T-cell (primary cell): ENCODE measurements around the gene TMEM79. TPM values are rescaled to one million over a fixed set of nuclear protein-coding genes. Genes with fewer than 3 reads are reported as not detected.

Experiments
- ATAC-seq, 4 experiments: fragments of 200-7000 bp in 3 of 4; fragments of 150-1000 bp in 1 of 4; cut with Tn5 transposase; replicated peaks in 1 of 4; 1 replicate in 3 of 4; 2 replicates in 1 of 4; pipeline ENCODE4 v1.10.0; 2021; ENCODE audit warnings: moderate library complexity in 3 of 4, mild to moderate bottlenecking in 2 of 4, moderate number of reproducible peaks in 1 of 4
- CTCF ChIA-PET, 2 donors: fragments of 300-600 bp; sonication (Branson Sonifier 250); formaldehyde crosslinking; loops; one replicate each; lab custom pipeline; 2022; ENCODE audit warnings: antibody characterized with exemption in 2 of 2; lab: Charles Lee
- POLR2A ChIA-PET, 2 donors: fragments of 300-600 bp; sonication (Branson Sonifier 250); formaldehyde crosslinking; loops; one replicate each; lab custom pipeline; 2022; ENCODE audit warnings: antibody characterized with exemption in 2 of 2; lab: Charles Lee
- DNase-seq, 35 experiments: peaks; one replicate each; pipeline versions ENCODE4 v3.0.0 to v3.0.0-alpha.2; 2013 to 2023
- H3K27ac ChIP-seq: one replicate; pipeline ENCODE4 v1.5.1; 2013; ENCODE audit warnings: low read length
- H3K27me3 ChIP-seq, 2 experiments: replicated peaks in 1 of 2; 1 replicate in 1 of 2; 2 replicates in 1 of 2; pipeline versions ENCODE4 v1.6.1 to v1.7.0; 2013; ENCODE audit warnings: low read length in 1 of 2, mixed read lengths in 1 of 2; ENCODE audit not compliant: control insufficient read depth in 2 of 2, insufficient read depth in 2 of 2; ENCODE audit errors: extremely low read depth in 1 of 2
- H3K36me3 ChIP-seq, 2 donors: 1 replicate in 1 of 2; 2 replicates in 1 of 2; pipeline versions ENCODE4 v1.6.1 to v1.7.0; 2013; ENCODE audit warnings: low read length in 1 of 2; ENCODE audit not compliant: control insufficient read depth in 2 of 2, insufficient read depth in 1 of 2; ENCODE audit errors: extremely low read depth in 1 of 2
- H3K4me1 ChIP-seq, 2 experiments: 1 replicate in 1 of 2; 2 replicates in 1 of 2; pipeline versions ENCODE4 v1.6.1 to v1.7.0; 2013; ENCODE audit warnings: low read length in 2 of 2, mixed read lengths in 1 of 2; ENCODE audit not compliant: insufficient read depth in 2 of 2, control insufficient read depth in 1 of 2; ENCODE audit errors: extremely low read depth in 1 of 2
- H3K4me3 ChIP-seq, 2 donors: 1 replicate in 1 of 2; 2 replicates in 1 of 2; pipeline versions ENCODE4 v1.5.1 to v1.7.0; 2013; ENCODE audit warnings: mild to moderate bottlenecking in 2 of 2, low read length in 1 of 2, moderate library complexity in 1 of 2; ENCODE audit not compliant: control insufficient read depth in 1 of 2; ENCODE audit errors: extremely low read depth in 1 of 2
- H3K9me3 ChIP-seq: 2 replicates; pipeline ENCODE4 v1.7.0; 2013
- H3K27ac Mint-ChIP-seq, 2 donors: one replicate each; pipeline ENCODE4 v1.8.0; 2020 to 2021; ENCODE audit warnings: mild to moderate bottlenecking in 2 of 2, mixed read lengths in 2 of 2
- H3K27me3 Mint-ChIP-seq, 2 donors: one replicate each; pipeline ENCODE4 v1.8.0; 2021 to 2022; ENCODE audit warnings: mixed read lengths in 2 of 2
- H3K36me3 Mint-ChIP-seq: one replicate; pipeline ENCODE4 v1.8.0; 2021; ENCODE audit warnings: mixed read lengths
- H3K4me1 Mint-ChIP-seq, 3 donors: one replicate each; pipeline ENCODE4 v1.8.0; 2020 to 2022; ENCODE audit warnings: mixed read lengths in 3 of 3, mild to moderate bottlenecking in 1 of 3
- H3K4me3 Mint-ChIP-seq, 3 donors: one replicate each; pipeline ENCODE4 v1.8.0; 2020 to 2022; ENCODE audit warnings: mild to moderate bottlenecking in 3 of 3, mixed read lengths in 3 of 3, moderate library complexity in 3 of 3
- H3K9me3 Mint-ChIP-seq, 3 donors: one replicate each; pipeline ENCODE4 v1.8.0; 2020 to 2022; ENCODE audit warnings: mixed read lengths in 3 of 3
- whole genome bisulfite sequencing: methylation state at CpG from one replicate; pipeline ENCODE4 v1.1.5; 2013; ENCODE audit warnings: missing lambda C conversion rate; ENCODE audit not compliant: insufficient coverage; 5-methylcytosine and 5-hydroxymethylcytosine counted together
- total RNA-seq, 35 experiments: library from RNA in 6 of 35; stranded (reverse) in 6 of 35; fragments of 120-200 nt in 1 of 35; gene quantifications; one replicate each; pipeline versions ENCODE4 v1.2.1 to v1.2.4 and lab custom pipeline; 2013 to 2026

TMEM79 gene
- total RNA-seq, 5 donors from 2014 or later (not counting 1 experiment from before 2014, with no cell fraction given) = 4.9 to 17.6 (median 17.3) TPM

DNA sequence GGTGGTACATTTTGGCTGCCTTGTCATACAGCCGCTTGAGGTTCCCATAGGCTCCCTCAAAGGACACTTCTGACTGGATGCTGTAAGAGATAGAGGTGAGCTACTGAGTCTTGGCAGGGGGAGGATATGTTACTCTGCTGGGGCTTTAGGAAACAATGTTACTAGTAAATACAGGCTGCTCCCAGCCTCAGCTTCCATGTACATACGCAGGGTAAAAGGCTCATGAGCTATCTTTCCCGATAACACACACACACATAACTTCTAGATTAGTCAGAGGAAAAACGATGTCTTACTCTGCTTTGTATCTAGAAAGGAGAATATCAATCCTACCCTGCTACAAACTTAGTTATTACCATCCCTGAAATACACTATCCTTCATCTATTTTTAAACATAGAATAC is 15.8 kb upstream of the TMEM79 start:
- Mint-ChIP-seq H3K4me1 (peaks cover 0 to 3% (median 0%) of the 10 kb centered on the region in 3 donors), H3K36me3 (peaks cover 66% of the 10 kb centered on the region), H3K9me3 (no peaks in the 10 kb centered on the region), H3K27me3 (no peaks in the 10 kb centered on the region), H3K27ac (no peak overlapping the region), H3K4me3 (no peak overlapping the region)
- WGBS = 100% methylated on average over 1 of the region's 4 CpGs
- H3K4me1 ChIP-seq = no peaks in the 10 kb centered on the region
- ChIA-PET POLR2A (no interaction called here), CTCF (no interaction called here)
- no peak overlapping the region for H3K27ac ChIP-seq
- DNase-seq (no peak), ATAC-seq (no peak)
- H3K4me3 ChIP-seq = no peak overlapping the region
- no peaks in the 10 kb centered on the region for H3K27me3 ChIP-seq
- peaks cover 21 to 83% of the 10 kb centered on the region in 2 donors for H3K36me3 ChIP-seq
- no peaks in the 10 kb centered on the region for H3K9me3 ChIP-seq

DNA sequence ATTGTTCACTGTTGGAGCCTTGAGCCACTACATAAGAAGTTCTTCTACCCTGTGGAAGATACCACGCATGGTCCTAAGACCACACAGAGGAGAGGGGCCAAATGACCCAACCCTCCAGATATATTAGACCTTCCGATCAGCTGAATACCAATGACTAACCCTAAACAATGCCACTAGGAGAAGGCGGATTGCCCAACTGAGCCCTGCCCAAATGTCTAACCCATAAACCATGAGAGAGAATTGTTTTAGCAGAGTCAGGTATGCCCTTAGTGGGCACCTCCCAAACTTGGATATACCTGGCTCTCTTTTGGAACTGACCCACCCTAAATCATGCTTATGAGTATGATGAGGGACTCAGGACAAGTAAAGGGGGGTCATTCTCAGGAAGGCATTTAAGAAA is 13.8 kb upstream of the TMEM79 start:
- Mint-ChIP-seq H3K27ac (no peak overlapping the region), H3K9me3 (no peaks in the 10 kb centered on the region), H3K4me3 (no peak overlapping the region), H3K36me3 (peaks cover 69% of the 10 kb centered on the region), H3K27me3 (no peaks in the 10 kb centered on the region), H3K4me1 (no peaks in the 10 kb centered on the region)
- Histone ChIP-seq H3K9me3 (no peaks in the 10 kb centered on the region), H3K36me3 (peaks cover 25 to 87% of the 10 kb centered on the region in 2 donors), H3K27me3 (no peaks in the 10 kb centered on the region), H3K27ac (no peak overlapping the region), H3K4me3 (no peak overlapping the region), H3K4me1 (no peaks in the 10 kb centered on the region)
- ChIA-PET POLR2A (no interaction called here), CTCF (no interaction called here)
- ATAC-seq (no peak), DNase-seq (no peak)
- 100% methylated on average over 1 of the region's 3 CpGs for WGBS

DNA sequence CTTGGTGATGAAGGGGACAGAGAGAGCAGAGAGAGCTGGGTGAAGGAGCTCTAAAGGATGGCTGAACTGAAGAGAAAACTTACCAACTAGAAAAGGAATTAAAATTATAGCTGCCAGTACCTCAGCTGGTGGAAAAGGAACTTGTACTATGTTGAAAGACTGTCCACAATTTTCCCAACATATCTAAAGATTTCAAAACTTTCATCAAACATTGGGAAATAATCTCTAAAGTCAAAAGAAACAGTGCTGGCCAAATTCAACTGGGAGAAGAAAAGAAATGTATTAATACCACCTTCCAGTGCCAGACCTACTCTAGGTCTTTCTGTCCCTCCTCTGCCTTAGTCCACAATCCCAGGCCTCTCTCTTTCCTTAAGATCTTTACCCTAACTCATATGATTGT is 7.6 kb upstream of the TMEM79 start:
- Mint-ChIP-seq H3K9me3 (no peaks in the 10 kb centered on the region), H3K4me1 (peaks cover 16 to 17% (median 16%) of the 10 kb centered on the region in 3 donors), H3K4me3 (no peak overlapping the region), H3K36me3 (peaks cover 54% of the 10 kb centered on the region), H3K27ac (no peak overlapping the region), H3K27me3 (no peaks in the 10 kb centered on the region)
- no peak overlapping the region for H3K4me3 ChIP-seq
- POLR2A ChIA-PET = no interaction called here
- H3K9me3 ChIP-seq = no peaks in the 10 kb centered on the region
- ATAC-seq = no peak
- no peaks in the 10 kb centered on the region for H3K27me3 ChIP-seq
- CTCF ChIA-PET = no interaction called here
- DNase-seq = no peak
- peaks cover 2 to 6% of the 10 kb centered on the region in 2 experiments for H3K4me1 ChIP-seq
- peaks cover 4 to 73% of the 10 kb centered on the region in 2 donors for H3K36me3 ChIP-seq
- no peak overlapping the region for H3K27ac ChIP-seq

DNA sequence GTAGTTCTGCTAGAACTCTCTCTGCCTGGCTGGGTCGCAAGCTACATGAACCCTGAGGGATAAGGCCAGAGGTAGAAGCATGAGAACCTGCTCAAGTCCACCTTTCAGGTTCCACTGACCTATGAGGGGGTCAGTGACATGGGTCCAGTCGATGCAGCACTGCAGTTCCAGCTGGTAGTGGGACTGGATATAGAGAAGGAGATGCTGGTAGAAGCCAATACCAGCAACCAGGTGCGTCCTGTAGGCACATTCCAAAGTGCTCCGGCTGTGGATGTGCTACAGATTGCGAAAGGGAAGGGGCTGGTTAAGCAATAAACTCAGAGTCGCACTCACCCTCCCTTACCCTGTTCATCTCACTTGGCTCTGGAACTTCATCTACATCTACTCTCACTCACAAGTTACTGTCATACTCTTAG is 7.2 kb upstream of the TMEM79 start:
- DNase-seq (no peak), ATAC-seq (no peak)
- H3K27ac ChIP-seq = no peak overlapping the region
- H3K4me3 ChIP-seq = no peak overlapping the region
- H3K36me3 ChIP-seq = peaks cover 4 to 68% of the 10 kb centered on the region in 2 donors
- Mint-ChIP-seq H3K36me3 (peaks cover 51% of the 10 kb centered on the region), H3K4me1 (peaks cover 18 to 21% (median 19%) of the 10 kb centered on the region in 3 donors), H3K27ac (no peak overlapping the region), H3K4me3 (no peak overlapping the region), H3K9me3 (no peaks in the 10 kb centered on the region), H3K27me3 (no peaks in the 10 kb centered on the region)
- CTCF ChIA-PET = no interaction called here
- H3K27me3 ChIP-seq = no peaks in the 10 kb centered on the region
- 100% methylated on average over 3 of the region's 6 CpGs for WGBS
- H3K4me1 ChIP-seq = peaks cover 5 to 11% of the 10 kb centered on the region in 2 experiments
- POLR2A ChIA-PET = no interaction called here
- H3K9me3 ChIP-seq = no peaks in the 10 kb centered on the region

DNA sequence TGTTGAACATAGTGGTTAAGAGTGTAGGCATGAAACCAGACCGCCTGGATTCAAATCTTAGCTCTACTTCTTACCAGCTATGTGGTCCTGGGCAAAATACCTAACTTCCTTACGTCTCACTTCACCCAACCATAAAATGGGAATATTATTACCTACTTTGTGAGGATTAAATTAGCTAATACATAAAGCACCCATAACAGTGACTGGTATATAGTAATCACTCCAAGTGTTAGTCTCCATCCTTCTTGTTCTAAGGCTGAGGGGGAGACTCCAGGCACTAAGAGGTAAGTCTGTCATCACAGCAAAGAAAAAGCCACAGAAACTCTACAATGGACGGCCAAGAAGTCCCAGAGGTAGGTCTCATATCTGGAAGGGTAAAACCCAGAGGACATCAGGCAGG is 4.3 kb upstream of the TMEM79 start:
- Histone ChIP-seq H3K9me3 (no peaks in the 10 kb centered on the region), H3K4me3 (no peak overlapping the region), H3K36me3 (peaks cover 2 to 41% of the 10 kb centered on the region in 2 donors), H3K27me3 (no peaks in the 10 kb centered on the region), H3K27ac (no peak overlapping the region), H3K4me1 (peaks cover 12 to 27% of the 10 kb centered on the region in 2 experiments)
- peaks cover 29% of the 10 kb centered on the region for H3K36me3 Mint-ChIP-seq
- ChIA-PET CTCF (no interaction called here), POLR2A (interaction anchor here (0.6 kb wide), 3 partner anchors 40 to 461 kb away, joined by 3 read pairs; partner anchors contain the start of gene MRPL24 (in 1 of the 2))
- DNase-seq (no peak), ATAC-seq (no peak)
- H3K4me1 Mint-ChIP-seq = peaks cover 39 to 44% (median 41%) of the 10 kb centered on the region in 3 donors
- no peak overlapping the region for H3K27ac Mint-ChIP-seq
- no CpG with 5 or more reads among the region's 3 CpGs for WGBS
- H3K27me3 Mint-ChIP-seq = no peaks in the 10 kb centered on the region
- H3K4me3 Mint-ChIP-seq = peak overlapping the region in 1 of 3 donors; percentile 4
- H3K9me3 Mint-ChIP-seq = no peaks in the 10 kb centered on the region

DNA sequence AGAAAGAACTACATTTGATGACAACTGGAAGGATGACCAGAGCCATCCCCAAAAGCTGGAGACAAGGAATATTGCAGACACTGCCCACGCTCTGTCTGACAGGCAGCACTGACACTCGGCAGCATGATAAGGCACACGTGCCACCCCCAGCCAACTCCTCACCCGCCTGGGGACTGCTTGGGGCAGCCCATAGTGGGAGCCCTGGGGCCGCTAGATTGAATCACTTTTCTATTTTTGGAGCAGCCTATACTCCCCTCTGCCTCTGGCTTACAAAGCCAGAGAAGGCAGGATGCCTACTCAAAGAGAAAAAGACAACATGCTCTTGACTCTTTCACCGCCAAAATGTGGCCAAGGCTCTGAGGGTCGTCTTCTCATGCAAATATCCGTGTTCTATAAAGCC is 2.8 kb upstream of the TMEM79 start:
- H3K4me1 Mint-ChIP-seq = peaks cover 39 to 44% (median 42%) of the 10 kb centered on the region in 3 donors
- DNase-seq = peak in 15 of 35 experiments; percentile 5 to 33 (median 14)
- no peak for ATAC-seq
- no peaks in the 10 kb centered on the region for H3K27me3 ChIP-seq
- H3K4me1 ChIP-seq = peaks cover 12 to 27% of the 10 kb centered on the region in 2 experiments
- ChIA-PET POLR2A (interaction anchor here in 1 of 2 donors (0.6 kb wide), 1 partner anchor 10 kb away, joined by 5 read pairs; no protein-coding TSS in a partner anchor), CTCF (interaction anchor here (0.5 to 0.7 kb wide), 3 partner anchors 19 to 105 kb away, joined by 3 read pairs; no protein-coding TSS in a partner anchor)
- H3K4me3 ChIP-seq = peak overlapping the region in 1 of 2 donors; percentile 57
- H3K27ac ChIP-seq = peak overlapping the region; percentile 17
- H3K27me3 Mint-ChIP-seq = no peaks in the 10 kb centered on the region
- H3K27ac Mint-ChIP-seq = peak overlapping the region; percentile 71 to 95
- peaks cover 13 to 28% of the 10 kb centered on the region in 2 donors for H3K36me3 ChIP-seq
- WGBS = 21% methylated on average over 6 of the region's 8 CpGs
- H3K9me3 ChIP-seq = no peaks in the 10 kb centered on the region
- no peaks in the 10 kb centered on the region for H3K9me3 Mint-ChIP-seq
- peaks cover 23% of the 10 kb centered on the region for H3K36me3 Mint-ChIP-seq
- H3K4me3 Mint-ChIP-seq = peak overlapping the region; percentile 89 to 97 (median 97)
